Measurements from ENCODE around the gene ATP2A3.
"Not testable (repeated sequence)": the region's sequence is repeated elsewhere in the genome, so short reads cannot be mapped to it uniquely, and the experiment has no call there.

DNA sequence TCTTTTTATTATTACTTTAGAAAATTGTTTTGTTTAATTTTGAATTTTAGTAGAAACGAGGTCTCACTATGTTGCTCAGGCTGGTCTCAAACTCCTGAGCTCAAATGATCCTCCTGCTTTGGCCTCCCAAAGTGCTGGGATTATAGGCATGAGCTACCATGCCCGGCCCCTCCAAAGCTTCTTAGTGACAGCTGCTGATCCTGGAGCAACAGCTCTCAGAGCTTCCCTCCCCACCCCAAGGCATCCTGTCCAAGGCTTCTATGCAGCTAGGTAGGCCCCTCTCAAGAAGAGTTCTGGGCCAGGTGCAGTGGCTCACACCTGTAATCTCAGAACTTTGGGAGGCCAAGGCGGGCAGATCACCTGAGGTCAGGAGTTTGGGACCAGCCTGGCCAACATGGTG lies 15.7 kb downstream of the ATP2A3 start:
- TF ChIP-seq, protein P1, sequence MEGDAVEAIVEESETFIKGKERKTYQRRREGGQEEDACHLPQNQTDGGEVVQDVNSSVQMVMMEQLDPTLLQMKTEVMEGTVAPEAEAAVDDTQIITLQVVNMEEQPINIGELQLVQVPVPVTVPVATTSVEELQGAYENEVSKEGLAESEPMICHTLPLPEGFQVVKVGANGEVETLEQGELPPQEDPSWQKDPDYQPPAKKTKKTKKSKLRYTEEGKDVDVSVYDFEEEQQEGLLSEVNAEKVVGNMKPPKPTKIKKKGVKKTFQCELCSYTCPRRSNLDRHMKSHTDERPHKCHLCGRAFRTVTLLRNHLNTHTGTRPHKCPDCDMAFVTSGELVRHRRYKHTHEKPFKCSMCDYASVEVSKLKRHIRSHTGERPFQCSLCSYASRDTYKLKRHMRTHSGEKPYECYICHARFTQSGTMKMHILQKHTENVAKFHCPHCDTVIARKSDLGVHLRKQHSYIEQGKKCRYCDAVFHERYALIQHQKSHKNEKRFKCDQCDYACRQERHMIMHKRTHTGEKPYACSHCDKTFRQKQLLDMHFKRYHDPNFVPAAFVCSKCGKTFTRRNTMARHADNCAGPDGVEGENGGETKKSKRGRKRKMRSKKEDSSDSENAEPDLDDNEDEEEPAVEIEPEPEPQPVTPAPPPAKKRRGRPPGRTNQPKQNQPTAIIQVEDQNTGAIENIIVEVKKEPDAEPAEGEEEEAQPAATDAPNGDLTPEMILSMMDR (IDR thresholded peaks at IDR 0.05; ENCODE audit: poor library complexity), result not testable (repeated sequence)
- not testable (repeated sequence) for TF ChIP-seq EZH2 (IDR thresholded peaks at IDR 0.05; ENCODE audit: borderline replicate concordance); EZH2phosphoT487 (IDR thresholded peaks at IDR 0.05; ENCODE audit: low read depth, severe bottlenecking, unreplicated experiment)

Measured in hepatocyte (in vitro differentiated cells).